ENCODE results near the gene REP15.
"Not testable (repeated sequence)": the region's sequence is repeated elsewhere in the genome, so short reads cannot be mapped to it uniquely, and the experiment has no call there.

Gene REP15

GRCh38 chr12:27703720-27704452 lies 7.6 kb downstream of the REP15 start:
- DNase-seq = peak; percentile 91

GRCh38 chr12:27705263-27705662 lies 9.0 kb downstream of the REP15 start:
- DNase-seq = no peak

GRCh38 chr12:27707216-27707615 lies 11.0 kb downstream of the REP15 start:
- no peak for DNase-seq

- no peak for DNase-seq
These were observed 13.1 kb downstream of the REP15 start for GRCh38 chr12:27709212-27709931.

GRCh38 chr12:27709932-27710591 lies 13.8 kb downstream of the REP15 start:
- DNase-seq = peak; percentile 55

- DNase-seq = peak; percentile 95
These were observed 14.5 kb downstream of the REP15 start, which contains the start of gene MRPS35 for GRCh38 chr12:27710592-27711316. Gene MRPS35 (plus strand): TSS chr12:27710832. CDS start chr12:27710844, 12 bp downstream.

- DNase-seq = peak; percentile 58
These were observed 15.1 kb downstream of the REP15 start for GRCh38 chr12:27711317-27711682.

- DNase-seq = no peak
These were observed 15.7 kb downstream of the REP15 start for GRCh38 chr12:27711967-27712366.

GRCh38 chr12:27723212-27723611 lies 27.0 kb downstream of the REP15 start:
- no peak for DNase-seq

GRCh38 chr12:27730097-27730588 lies 33.9 kb downstream of the REP15 start:
- DNase-seq = no peak

GRCh38 chr12:27732281-27732680 lies 36.0 kb downstream of the REP15 start:
- peak; percentile 41 for DNase-seq

- DNase-seq = peak; percentile 75
These were observed 36.9 kb downstream of the REP15 start for GRCh38 chr12:27733052-27733656.

GRCh38 chr12:27733791-27734190 lies 37.5 kb downstream of the REP15 start:
- no peak for DNase-seq

- DNase-seq = not testable (repeated sequence)
These were observed 38.1 kb downstream of the REP15 start for GRCh38 chr12:27734321-27734720.

GRCh38 chr12:27743601-27744000 lies 47.4 kb downstream of the REP15 start:
- no peak for DNase-seq

GRCh38 chr12:27745734-27746133 lies 49.5 kb downstream of the REP15 start:
- DNase-seq = not testable (repeated sequence)

Measured in hematopoietic multipotent progenitor cell treated with erythropoietin and hydrocortisone succinate and interleukin-3 and kit ligand, for 6 days (in vitro differentiated cells).